Loucy (cell line): ENCODE measurements around the gene MINDY1.

Experiments used
- CTCF ChIP-seq: fragments of 200-600 bp; sonication (generic); conservative IDR thresholded peaks from 2 replicates; pipeline ENCODE4 v1.5.1; 2014; ENCODE audit warnings: mild to moderate bottlenecking, antibody characterized with exemption, low read length
- EZH2phosphoT487 ChIP-seq: fragments of 200-600 bp; IDR thresholded peaks from 2 replicates; pipeline ENCODE4 v1.6.1; 2018; ENCODE audit warnings: antibody characterized with exemption, mild to moderate bottlenecking, moderate library complexity, borderline replicate concordance

- TF ChIP-seq EZH2phosphoT487 (no peak), CTCF (no peak)
Measured at GRCh38 chr1:150981177-150981804, 25.4 kb downstream of the MINDY1 start.
